ENCODE data around the gene CAPZA1. TPM values are rescaled to one million over a fixed set of nuclear protein-coding genes. Genes with fewer than 3 reads are reported as not detected.
A peak's percentile ranks its signal among the peaks of the same experiment; 100 is the strongest.

Gene CAPZA1
- total RNA-seq, 2 donors from 2014 or later: 87.4 to 104 TPM

DNA sequence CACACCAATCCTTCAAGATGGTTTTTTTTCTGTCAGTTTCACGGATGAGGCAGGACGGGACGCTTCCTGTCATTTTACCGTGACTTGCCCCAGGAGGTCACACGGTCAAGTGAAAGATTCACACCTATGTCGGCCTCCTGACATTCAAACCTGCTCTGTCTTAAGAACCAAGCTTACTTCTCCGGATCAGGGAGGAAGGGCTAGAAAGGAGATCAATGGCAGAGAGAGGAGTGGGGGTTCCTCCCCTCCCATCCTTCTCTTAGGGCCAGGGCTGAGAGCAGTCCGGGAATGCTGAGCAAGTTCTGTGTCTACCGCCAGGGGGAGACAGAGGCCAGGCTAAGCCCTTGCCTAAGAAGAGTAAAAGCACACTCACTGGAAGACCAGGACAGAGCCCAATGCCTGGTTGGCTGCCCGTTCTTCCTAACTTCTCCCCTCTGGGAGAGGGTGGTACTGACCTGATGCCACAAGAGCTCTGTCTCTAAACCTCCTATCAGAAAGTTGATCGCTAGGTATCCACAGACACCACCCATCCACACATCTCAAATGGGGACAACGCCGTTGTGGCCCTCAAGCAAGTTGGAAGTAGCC is 96.6 kb downstream of the CAPZA1 start:
- Histone ChIP-seq H3K36me3 (no peaks in the 10 kb centered on the region), H3K27me3 (replicated peaks; ENCODE audit: insufficient read depth) (no peaks in the 10 kb centered on the region), H3K4me3 (peak overlapping the region; percentile 52 to 65), H3K4me1 (replicated peaks) (peaks cover 4% of the 10 kb centered on the region), H3K9me3 (no peaks in the 10 kb centered on the region), H3K27ac (peak overlapping the region; percentile 67 to 75)
- intact Hi-C loops (cut with DNase I): loop anchor here (1.0 to 10.0 kb wide), 4 partner anchors 241 to 961 kb away; partner anchors contain the start of genes LRIG2 and SLC16A1
- WGBS: 16% methylated on average over 13 of the region's 13 CpGs
- peak; percentile 88 for DNase-seq (ENCODE audit: low spot score)
- TF ChIP-seq, protein P1, sequence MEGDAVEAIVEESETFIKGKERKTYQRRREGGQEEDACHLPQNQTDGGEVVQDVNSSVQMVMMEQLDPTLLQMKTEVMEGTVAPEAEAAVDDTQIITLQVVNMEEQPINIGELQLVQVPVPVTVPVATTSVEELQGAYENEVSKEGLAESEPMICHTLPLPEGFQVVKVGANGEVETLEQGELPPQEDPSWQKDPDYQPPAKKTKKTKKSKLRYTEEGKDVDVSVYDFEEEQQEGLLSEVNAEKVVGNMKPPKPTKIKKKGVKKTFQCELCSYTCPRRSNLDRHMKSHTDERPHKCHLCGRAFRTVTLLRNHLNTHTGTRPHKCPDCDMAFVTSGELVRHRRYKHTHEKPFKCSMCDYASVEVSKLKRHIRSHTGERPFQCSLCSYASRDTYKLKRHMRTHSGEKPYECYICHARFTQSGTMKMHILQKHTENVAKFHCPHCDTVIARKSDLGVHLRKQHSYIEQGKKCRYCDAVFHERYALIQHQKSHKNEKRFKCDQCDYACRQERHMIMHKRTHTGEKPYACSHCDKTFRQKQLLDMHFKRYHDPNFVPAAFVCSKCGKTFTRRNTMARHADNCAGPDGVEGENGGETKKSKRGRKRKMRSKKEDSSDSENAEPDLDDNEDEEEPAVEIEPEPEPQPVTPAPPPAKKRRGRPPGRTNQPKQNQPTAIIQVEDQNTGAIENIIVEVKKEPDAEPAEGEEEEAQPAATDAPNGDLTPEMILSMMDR (IDR thresholded peaks at IDR 0.05): peak; percentile 92 to 98 (median 96)
- TF ChIP-seq POLR2AphosphoS5 (IDR thresholded peaks at IDR 0.05): peak; percentile 63
- no peak for TF ChIP-seq POLR2A (IDR thresholded peaks at IDR 0.05)

DNA sequence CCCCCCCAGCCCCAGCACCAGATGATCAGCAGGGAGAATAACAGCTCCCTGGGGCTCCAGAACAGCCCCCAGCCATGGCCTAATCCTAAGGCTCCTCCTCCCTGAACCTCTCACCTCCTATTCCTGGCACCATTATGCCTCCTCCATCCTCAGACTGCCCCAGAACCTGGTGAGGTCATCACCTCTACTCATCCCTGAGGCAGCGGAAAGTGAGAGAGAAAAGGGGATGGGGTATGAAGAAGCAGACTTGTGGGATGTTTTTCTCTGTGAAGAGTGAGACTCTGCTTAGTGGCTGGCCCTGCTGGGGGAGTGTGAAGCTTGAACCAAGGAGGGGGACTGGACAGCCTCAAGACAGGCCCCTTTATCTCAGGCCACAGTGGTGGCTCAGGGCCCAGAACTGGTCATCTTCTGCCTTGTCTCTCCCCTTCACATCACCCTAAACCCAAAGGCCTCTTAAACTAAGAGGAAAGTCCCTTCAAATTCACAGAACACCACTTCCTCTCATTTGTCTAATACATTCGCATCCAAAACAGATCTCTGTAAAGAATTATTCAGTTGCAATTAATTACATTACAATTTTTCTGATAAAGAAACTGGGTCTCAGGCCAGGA is 97.7 kb downstream of the CAPZA1 start:
- Histone ChIP-seq H3K4me1 (replicated peaks) (peaks cover 4% of the 10 kb centered on the region), H3K27me3 (replicated peaks; ENCODE audit: insufficient read depth) (no peaks in the 10 kb centered on the region), H3K4me3 (no peak overlapping the region), H3K9me3 (no peaks in the 10 kb centered on the region), H3K27ac (no peak overlapping the region), H3K36me3 (no peaks in the 10 kb centered on the region)
- TF ChIP-seq POLR2A (IDR thresholded peaks at IDR 0.05): no peak
- no peak for TF ChIP-seq POLR2AphosphoS5 (IDR thresholded peaks at IDR 0.05)
- TF ChIP-seq, protein P1 (IDR thresholded peaks at IDR 0.05): no peak
- intact Hi-C loops (cut with DNase I): loop anchor here (5.0 to 10.0 kb wide), 3 partner anchors 240 to 960 kb away; partner anchors contain the start of genes LRIG2 and SLC16A1
- 90% methylated on average over 2 of the region's 2 CpGs for WGBS
- no peak for DNase-seq (ENCODE audit: low spot score)

DNA sequence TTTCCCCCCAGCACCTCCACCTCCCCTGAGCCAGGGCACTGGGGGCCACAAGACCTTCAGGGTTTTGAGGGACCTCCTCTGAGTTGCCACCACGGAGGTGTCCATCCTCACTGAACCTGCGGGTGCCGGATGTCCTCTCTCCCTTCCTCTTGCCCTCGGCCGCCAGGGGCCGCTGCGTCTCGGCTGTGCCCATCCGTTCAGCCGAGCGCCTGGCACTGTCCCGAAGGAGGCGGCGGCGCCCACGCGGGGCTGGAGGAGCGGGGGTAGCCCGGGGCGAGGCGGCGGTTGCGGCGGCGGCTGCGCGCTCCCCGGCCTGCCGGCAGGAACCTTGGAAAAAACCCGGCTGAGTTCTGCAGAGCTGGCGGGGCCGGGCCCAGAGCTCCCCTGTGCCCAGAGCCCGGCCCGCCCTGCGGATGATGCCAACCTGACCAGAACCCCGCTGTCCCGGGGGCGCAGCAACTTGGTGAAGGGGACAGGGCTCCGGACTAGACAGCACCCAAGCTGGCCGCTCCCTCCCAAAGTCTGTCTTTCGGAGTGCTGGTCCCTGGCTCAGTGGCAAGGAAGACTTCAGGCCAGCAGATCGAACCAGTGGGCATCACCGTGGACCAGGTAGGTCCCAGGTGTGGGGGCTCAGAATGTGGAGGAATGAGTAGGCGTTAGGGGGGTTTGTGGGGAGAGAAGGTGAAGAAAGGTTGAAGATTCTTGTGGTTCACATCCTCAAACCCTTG is 99.2 kb downstream of the CAPZA1 start:
- H3K36me3 ChIP-seq: no peaks in the 10 kb centered on the region
- DNase-seq (ENCODE audit: low spot score): peak; percentile 69
- WGBS: 15% methylated on average over 43 of the region's 44 CpGs
- TF ChIP-seq POLR2AphosphoS5 (IDR thresholded peaks at IDR 0.05) (peak; percentile 28), POLR2A (IDR thresholded peaks at IDR 0.05) (no peak)
- TF ChIP-seq, protein P1 (IDR thresholded peaks at IDR 0.05): peak; percentile 71 to 88 (median 82)
- peak overlapping the region in 1 of 2 donors; percentile 24 for H3K4me3 ChIP-seq
- H3K4me1 ChIP-seq (replicated peaks): peaks cover 4% of the 10 kb centered on the region
- intact Hi-C loops (cut with DNase I): loop anchor here (1.0 to 10.0 kb wide), 4 partner anchors 85 to 958 kb away; partner anchors contain the start of genes LRIG2 and SLC16A1
- H3K27me3 ChIP-seq (replicated peaks; ENCODE audit: insufficient read depth): no peaks in the 10 kb centered on the region
- H3K27ac ChIP-seq: no peak overlapping the region
- H3K9me3 ChIP-seq: no peaks in the 10 kb centered on the region

GRCh38 chr1:112719706-112720105 is 100.1 kb downstream of the CAPZA1 start:
- no peaks in the 10 kb centered on the region for H3K9me3 ChIP-seq
- intact Hi-C loops (cut with DNase I): loop anchor here (5.0 to 10.0 kb wide), 3 partner anchors 238 to 958 kb away; partner anchors contain the start of genes LRIG2 and SLC16A1
- DNase-seq (ENCODE audit: low spot score): no peak
- H3K4me3 ChIP-seq: no peak overlapping the region
- whole genome bisulfite sequencing: 100% methylated on average over 2 of the region's 2 CpGs
- TF ChIP-seq POLR2A (IDR thresholded peaks at IDR 0.05): no peak
- H3K36me3 ChIP-seq: no peaks in the 10 kb centered on the region
- H3K27me3 ChIP-seq (replicated peaks; ENCODE audit: insufficient read depth): no peaks in the 10 kb centered on the region
- peaks cover 4% of the 10 kb centered on the region for H3K4me1 ChIP-seq (replicated peaks)
- no peak overlapping the region for H3K27ac ChIP-seq

DNA sequence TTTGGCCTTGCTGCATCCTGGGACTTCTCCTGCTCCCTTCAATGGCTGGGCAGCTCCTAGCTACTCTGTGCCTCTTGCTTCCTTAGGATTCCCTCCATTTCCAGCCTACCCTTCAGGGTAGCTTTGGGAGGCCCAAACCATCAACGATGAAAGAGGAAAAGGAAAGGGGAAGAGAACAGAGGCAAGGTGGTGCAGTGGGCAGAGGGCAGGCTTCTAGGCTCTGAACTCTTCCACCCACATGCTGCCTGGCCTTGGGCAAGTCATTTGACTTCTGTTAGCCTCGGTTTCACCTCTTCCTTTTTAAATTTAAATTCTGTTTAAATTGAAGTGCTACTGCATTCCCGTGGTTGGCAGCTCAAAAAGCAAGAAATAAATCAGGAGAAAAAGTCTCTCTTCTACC is 101.2 kb downstream of the CAPZA1 start:
- Histone ChIP-seq H3K27me3 (replicated peaks; ENCODE audit: insufficient read depth) (no peaks in the 10 kb centered on the region), H3K36me3 (no peaks in the 10 kb centered on the region), H3K4me1 (replicated peaks) (peaks cover 4% of the 10 kb centered on the region), H3K27ac (no peak overlapping the region), H3K4me3 (no peak overlapping the region), H3K9me3 (no peaks in the 10 kb centered on the region)
- intact Hi-C loops (cut with DNase I): no loop called here
- DNase-seq (ENCODE audit: low spot score): no peak
- TF ChIP-seq POLR2A (IDR thresholded peaks at IDR 0.05) (no peak), POLR2AphosphoS5 (IDR thresholded peaks at IDR 0.05) (no peak)
- TF ChIP-seq, protein P1 (IDR thresholded peaks at IDR 0.05): no peak
- WGBS: 83% methylated on average over 3 of the region's 3 CpGs
